K562 (cell line): Measurements from ENCODE around the gene MBD4. TPM values are rescaled to one million over a fixed set of nuclear protein-coding genes. Genes with fewer than 3 reads are reported as not detected.

Source experiments
- ASH1L ChIP-seq: fragments of 450-650 bp; IDR thresholded peaks from 2 replicates; pipeline ENCODE4 v1.6.1; 2018; ENCODE audit warnings: borderline replicate concordance, mild to moderate bottlenecking, low read depth; ENCODE audit not compliant: partially characterized antibody
- BHLHE40 ChIP-seq: IDR thresholded peaks from 2 replicates; pipeline ENCODE4 v1.6.1; 2011; ENCODE audit warnings: low read length, improper control_type of control experiment
- CBX1 ChIP-seq: sonication (generic); IDR thresholded peaks from 2 replicates; pipeline ENCODE4 v1.6.1; 2016; ENCODE audit warnings: antibody characterized with exemption, low read depth, mild to moderate bottlenecking
- CREB5 ChIP-seq: fragments of 250-450 bp; sonication (Bioruptor Pico); IDR thresholded peaks from 2 replicates; pipeline ENCODE4 v1.5.0; 2020; ENCODE audit warnings: mild to moderate bottlenecking
- ELF2 ChIP-seq: fragments of 250-450 bp; sonication (Bioruptor Pico); IDR thresholded peaks from 2 replicates; pipeline ENCODE4 v1.5.0; 2021; ENCODE audit warnings: mild to moderate bottlenecking
- HINFP ChIP-seq: fragments of 450-650 bp; conservative IDR thresholded peaks from 2 replicates; pipeline ENCODE4 v1.6.1; 2016; ENCODE audit warnings: missing genetic modification characterization, low read depth, mild to moderate bottlenecking, control low read depth, missing compliant biosample characterization
- KDM2B ChIP-seq: fragments of 250-450 bp; sonication (Bioruptor Pico); IDR thresholded peaks from 2 replicates; pipeline ENCODE4 v1.8.0; 2021; ENCODE audit warnings: mild to moderate bottlenecking, moderate library complexity
- KDM4B ChIP-seq, 2 experiments: fragments of 450-650 bp in 1 of 2; sonication (generic) in 1 of 2; IDR thresholded peaks; 2 replicates each; pipeline ENCODE4 v1.6.1; 2016 to 2017; ENCODE audit warnings: borderline replicate concordance in 2 of 2, antibody characterized with exemption in 1 of 2, low read depth in 1 of 2, mild to moderate bottlenecking in 1 of 2
- MED1 ChIP-seq: sonication (generic); formaldehyde crosslinking; IDR thresholded peaks from 2 replicates; pipeline ENCODE4 v1.8.1; 2023; ENCODE audit warnings: missing genetic modification reagents, borderline replicate concordance
- POLR2A ChIP-seq: fragments of 450-650 bp; conservative IDR thresholded peaks from 2 replicates; pipeline ENCODE4 v1.6.1; 2016
- PTBP1 ChIP-seq: fragments of 200-400 bp; formaldehyde crosslinking; IDR thresholded peaks from 2 replicates; pipeline ENCODE4 v1.6.1; 2017; ENCODE audit warnings: low read depth, low read length
- SLC30A9 ChIP-seq: fragments of 250-450 bp; sonication (Bioruptor Pico); IDR thresholded peaks from 2 replicates; pipeline ENCODE4 v1.8.0; 2022; ENCODE audit warnings: mild to moderate bottlenecking, moderate library complexity
- SUPT5H ChIP-seq: fragments of 450-650 bp; IDR thresholded peaks from 2 replicates; pipeline ENCODE4 v1.6.1; 2016
- U2AF1 ChIP-seq: fragments of 200-400 bp; formaldehyde crosslinking; optimal IDR thresholded peaks from 2 replicates; pipeline ENCODE3; 2017; ENCODE audit warnings: mild to moderate bottlenecking, low read depth, low read length, moderate library complexity
- ZNF121 ChIP-seq: sonication (generic); formaldehyde crosslinking; conservative IDR thresholded peaks from 2 replicates; pipeline ENCODE4 v1.8.0; 2022; ENCODE audit warnings: missing genetic modification reagents
- ZNF217 ChIP-seq: sonication (generic); formaldehyde crosslinking; IDR thresholded peaks from 2 replicates; pipeline ENCODE4 v1.8.0; 2022; ENCODE audit warnings: mild to moderate bottlenecking, missing genetic modification reagents
- ZNF3 ChIP-seq: fragments of 250-450 bp; sonication (Bioruptor Pico); IDR thresholded peaks from 2 replicates; pipeline ENCODE4 v1.5.0; 2021; ENCODE audit warnings: mild to moderate bottlenecking, moderate library complexity
- ZNF311 ChIP-seq: fragments of 250-450 bp; sonication (Bioruptor Pico); IDR thresholded peaks from 2 replicates; pipeline ENCODE4 v1.4.0; 2020; ENCODE audit warnings: mild to moderate bottlenecking, moderate library complexity
- ZNF384 ChIP-seq: IDR thresholded peaks from 2 replicates; pipeline ENCODE4 v1.6.1; 2012; ENCODE audit warnings: low read depth, low read length, improper control_type of control experiment
- ZNF408 ChIP-seq: fragments of 250-450 bp; sonication (Bioruptor Pico); IDR thresholded peaks from 2 replicates; pipeline ENCODE4 v1.4.0; 2020; ENCODE audit warnings: low read depth, mild to moderate bottlenecking, moderate library complexity
- ZNF449 ChIP-seq: fragments of 250-450 bp; sonication (Bioruptor Pico); IDR thresholded peaks from 2 replicates; pipeline ENCODE4 v1.8.0; 2022; ENCODE audit warnings: moderate library complexity, mild to moderate bottlenecking, inconsistent platforms
- ZNF512 ChIP-seq: IDR thresholded peaks from 2 replicates; pipeline ENCODE4 v1.6.1; 2016; ENCODE audit warnings: missing genetic modification characterization, missing compliant biosample characterization
- ZNF76 ChIP-seq: fragments of 250-450 bp; sonication (Bioruptor Pico); IDR thresholded peaks from 2 replicates; pipeline ENCODE4 v1.4.0; 2020; ENCODE audit warnings: mild to moderate bottlenecking, moderate library complexity, borderline replicate concordance
- ZNF77 ChIP-seq: fragments of 250-450 bp; sonication (Bioruptor Pico); IDR thresholded peaks from 2 replicates; pipeline ENCODE4 v1.5.0; 2020
- polyA plus RNA-seq, 8 experiments: library from polyadenylated mRNA; depleted of rRNA in 4 of 8; stranded (reverse) in 5 of 8; unstranded in 3 of 8; fragments of >200 nt; fragmentation: Nextera tagmentation in 2 of 8; fragmentation: Illumina TruSeq in 1 of 8; extraction: Ambion mirVana in 2 of 8; extraction: Trizol in 1 of 8; gene quantifications; 2 replicates each; pipeline versions ENCODE4 v1.2.1 to v1.2.3, GENCODE V29; 2011 to 2014; ENCODE audit warnings: inconsistent platforms in 1 of 8, missing spikeins in 1 of 8
- total RNA-seq, 7 experiments: library from RNA; depleted of rRNA in 6 of 7; stranded (reverse); fragments of >200 nt in 6 of 7; fragmentation: Illumina TruSeq in 2 of 7; extraction: Trizol in 2 of 7; gene quantifications; 2 replicates each; pipeline versions ENCODE4 v1.2.1 to v1.2.3, GENCODE V29; 2011 to 2021; ENCODE audit warnings: low replicate concordance in 1 of 7

MBD4 gene
- total and polyA plus RNA-seq, 9 of the 15 experiments (the other 6 are each of a cell fraction or from before 2014, with no cell fraction given), result 13.3 to 63.9 (median 39.0) TPM

GRCh38 chr3:129399895-129400357 is 39.8 kb downstream of the MBD4 start (continued):
- TF ChIP-seq ZNF449 (CRISPR knock-in tag) (no peak), KDM4B (IDR thresholded peaks at IDR 0.05; ENCODE audit: borderline replicate concordance in 2 of 2, low read depth in 1 of 2) (no peak; a peak in 1 of 4 replicates), ZNF512 (tag) (no peak), KDM2B (CRISPR knock-in tag) (no peak), ELF2 (CRISPR knock-in tag) (no peak), ZNF76 (no peak), MED1 (CRISPR knock-in tag) (no peak), BHLHE40 (no peak), SUPT5H (peak; percentile 92), ZNF217 (CRISPR knock-in tag) (no peak), U2AF1 (no peak), ZNF408 (CRISPR knock-in tag) (no peak), CREB5 (no peak), ZNF311 (CRISPR knock-in tag) (no peak), SLC30A9 (CRISPR knock-in tag) (no peak), POLR2A (peak; percentile 96), HINFP (tag) (no peak), ZNF77 (CRISPR knock-in tag) (no peak), ZNF121 (CRISPR knock-in tag) (0 out of 2 replicates have a peak, but pooled peaks have one; percentile 21), ZNF3 (CRISPR knock-in tag) (no peak), ASH1L (no peak), PTBP1 (no peak), ZNF384 (peak; percentile 82), CBX1 (peak; percentile 79; the same call in 1 of the 2 replicates)
